IMR-90 (cell line): ENCODE results near the gene RIPPLY3. TPM values are rescaled to one million over a fixed set of nuclear protein-coding genes. Genes with fewer than 3 reads are reported as not detected.

Experiments
- ATAC-seq: fragments of 200-7000 bp; cut with Tn5 transposase; 2 replicates; pipeline ENCODE4 v1.9.1; 2020; ENCODE audit warnings: low read depth, mild to moderate bottlenecking, moderate library complexity
- BruUV-seq: library from RNA; stranded (reverse); fragments of 400-500 nt; replicated peaks from 2 replicates; lab custom pipeline; 2021; lab: Mats Ljungman, UMichigan
- CTCF ChIA-PET: fragments of 300-600 bp; formaldehyde crosslinking; extraction: SDS; loops from one replicate; lab custom pipeline; 2021; ENCODE audit warnings: antibody characterized with exemption; lab: Yijun Ruan, JAX
- POLR2A ChIA-PET: fragments of 300-600 bp; sonication (Branson Sonifier 250); formaldehyde crosslinking; loops from one replicate; lab custom pipeline; 2022; ENCODE audit warnings: antibody characterized with exemption; ENCODE audit not compliant: unreplicated experiment; lab: Charles Lee
- DNase-seq: peaks from one replicate; pipeline ENCODE4 v3.0.0; 2013
- H2AFZ ChIP-seq: replicated peaks from 2 replicates; pipeline ENCODE3; 2013; ENCODE audit warnings: low read length, mild to moderate bottlenecking; ENCODE audit not compliant: poor library complexity
- H2AK5ac ChIP-seq: 2 replicates; pipeline ENCODE4 v1.6.1; 2013; ENCODE audit warnings: low read depth, low read length, inconsistent platforms
- H2AK9ac ChIP-seq: replicated peaks from 2 replicates; pipeline ENCODE3; 2013; ENCODE audit warnings: mild to moderate bottlenecking, low read depth, low read length, moderate library complexity; ENCODE audit not compliant: poor library complexity
- H2BK120ac ChIP-seq: 2 replicates; pipeline ENCODE4 v1.6.1; 2013; ENCODE audit warnings: low read depth, low read length, inconsistent platforms
- H2BK15ac ChIP-seq: 3 replicates; pipeline ENCODE4 v1.6.1; 2013; ENCODE audit warnings: low read depth, low read length, inconsistent platforms
- H2BK20ac ChIP-seq: 2 replicates; pipeline ENCODE4 v1.6.1; 2013; ENCODE audit warnings: low read depth, mild to moderate bottlenecking, inconsistent platforms, low read length, moderate library complexity
- H2BK5ac ChIP-seq: 2 replicates; pipeline ENCODE4 v1.6.1; 2013; ENCODE audit warnings: mild to moderate bottlenecking, low read depth, low read length, inconsistent platforms; ENCODE audit not compliant: poor library complexity, severe bottlenecking
- H3K14ac ChIP-seq: replicated peaks from 2 replicates; pipeline ENCODE4 v1.6.1; 2013; ENCODE audit warnings: low read depth, low read length, inconsistent platforms
- H3K18ac ChIP-seq: 2 replicates; pipeline ENCODE4 v1.6.1; 2013; ENCODE audit warnings: low read depth, low read length, control low read depth
- H3K23ac ChIP-seq: 2 replicates; pipeline ENCODE4 v1.6.1; 2013; ENCODE audit warnings: low read depth, low read length, inconsistent platforms
- H3K27ac ChIP-seq: 2 replicates; pipeline ENCODE4 v1.5.1; 2013; ENCODE audit warnings: mild to moderate bottlenecking, control low read depth, low read length; ENCODE audit not compliant: insufficient read depth
- H3K27me3 ChIP-seq: 2 replicates; pipeline ENCODE4 v1.6.1; 2013; ENCODE audit warnings: low read length; ENCODE audit not compliant: control insufficient read depth, insufficient read depth
- H3K36me3 ChIP-seq: 2 replicates; pipeline ENCODE4 v1.6.1; 2013; ENCODE audit warnings: low read length, mixed read lengths; ENCODE audit not compliant: control insufficient read depth, insufficient read depth
- H3K4ac ChIP-seq: 2 replicates; pipeline ENCODE4 v1.6.1; 2013; ENCODE audit warnings: low read depth, low read length, inconsistent platforms
- H3K4me1 ChIP-seq: 2 replicates; pipeline ENCODE4 v1.6.1; 2013; ENCODE audit warnings: low read length, mixed read lengths; ENCODE audit not compliant: control insufficient read depth, insufficient read depth
- H3K4me2 ChIP-seq: 2 replicates; pipeline ENCODE4 v1.6.1; 2013; ENCODE audit warnings: low read depth, mild to moderate bottlenecking, control low read depth, low read length, moderate library complexity
- H3K4me3 ChIP-seq: 2 replicates; pipeline ENCODE4 v1.5.1; 2013; ENCODE audit warnings: low read depth, mild to moderate bottlenecking, control low read depth, low read length, moderate library complexity; ENCODE audit not compliant: insufficient read depth
- H3K56ac ChIP-seq: 2 replicates; pipeline ENCODE4 v1.6.1; 2013; ENCODE audit warnings: low read length, inconsistent platforms; ENCODE audit not compliant: insufficient read depth; ENCODE audit errors: extremely low read depth
- H3K79me1 ChIP-seq, 2 experiments: 2 replicates each; pipeline ENCODE4 v1.6.1; 2013; ENCODE audit warnings: low read length in 2 of 2, inconsistent platforms in 1 of 2, low read depth in 1 of 2
- H3K9ac ChIP-seq: 2 replicates; pipeline ENCODE4 v1.6.1; 2013; ENCODE audit warnings: low read depth, low read length, control low read depth
- H3K9me1 ChIP-seq: 2 replicates; pipeline ENCODE4 v1.6.1; 2013; ENCODE audit warnings: low read length, inconsistent platforms; ENCODE audit not compliant: insufficient read depth
- H3K9me3 ChIP-seq: 2 replicates; pipeline ENCODE4 v1.6.1; 2013; ENCODE audit warnings: low read length; ENCODE audit not compliant: control insufficient read depth, insufficient read depth
- H4K20me1 ChIP-seq: 2 replicates; pipeline ENCODE4 v1.6.1; 2013; ENCODE audit warnings: low read length, inconsistent platforms; ENCODE audit not compliant: insufficient read depth
- H4K5ac ChIP-seq: 2 replicates; pipeline ENCODE4 v1.6.1; 2013; ENCODE audit warnings: mild to moderate bottlenecking, low read depth, low read length, control low read depth
- H4K8ac ChIP-seq, 2 experiments: 2 replicates each; pipeline ENCODE4 v1.6.1; 2013; ENCODE audit warnings: low read depth in 2 of 2, low read length in 2 of 2, control low read depth in 1 of 2, inconsistent platforms in 1 of 2
- H4K91ac ChIP-seq: 2 replicates; pipeline ENCODE4 v1.6.1; 2013; ENCODE audit warnings: low read depth, low read length, inconsistent platforms; ENCODE audit not compliant: insufficient read depth
- BHLHE40 ChIP-seq: fragments of 150-350 bp; IDR thresholded peaks from 2 replicates; pipeline ENCODE4 v1.6.1; 2016; ENCODE audit warnings: mild to moderate bottlenecking, low read depth, low read length
- CEBPB ChIP-seq: IDR thresholded peaks from 2 replicates; pipeline ENCODE4 v1.6.1; 2012; ENCODE audit warnings: low read depth, low read length, improper control_type of control experiment
- CHD1 ChIP-seq: IDR thresholded peaks from 2 replicates; pipeline ENCODE4 v1.6.1; 2012; ENCODE audit warnings: low read depth, low read length, improper control_type of control experiment
- CTCF ChIP-seq: conservative IDR thresholded peaks from 2 replicates; pipeline ENCODE4 v1.5.1; 2012; ENCODE audit warnings: mild to moderate bottlenecking, low read depth, low read length, improper control_type of control experiment
- ELK1 ChIP-seq: fragments of 150-350 bp; IDR thresholded peaks from 2 replicates; pipeline ENCODE4 v1.6.1; 2016; ENCODE audit warnings: low read depth, mild to moderate bottlenecking, low read length, moderate library complexity, borderline replicate concordance
- FOS ChIP-seq: fragments of 150-350 bp; IDR thresholded peaks from 2 replicates; pipeline ENCODE4 v1.6.1; 2016; ENCODE audit warnings: low read depth, low read length
- MAFK ChIP-seq: IDR thresholded peaks from 2 replicates; pipeline ENCODE4 v1.6.1; 2012; ENCODE audit warnings: low read depth, low read length, improper control_type of control experiment
- MAZ ChIP-seq: IDR thresholded peaks from 2 replicates; pipeline ENCODE4 v1.6.1; 2012; ENCODE audit warnings: low read depth, mild to moderate bottlenecking, low read length, improper control_type of control experiment, moderate library complexity, borderline replicate concordance
- MXI1 ChIP-seq: IDR thresholded peaks from 2 replicates; pipeline ENCODE4 v1.6.1; 2012; ENCODE audit warnings: low read depth, mild to moderate bottlenecking, low read length, moderate library complexity, borderline replicate concordance
- NFE2L2 ChIP-seq: fragments of 150-350 bp; IDR thresholded peaks from 2 replicates; pipeline ENCODE4 v1.6.1; 2016; ENCODE audit warnings: low read depth, mild to moderate bottlenecking, low read length
- POLR2A ChIP-seq: IDR thresholded peaks from 2 replicates; pipeline ENCODE4 v1.6.1; 2012; ENCODE audit warnings: mild to moderate bottlenecking, low read depth, low read length
- RAD21 ChIP-seq: IDR thresholded peaks from 2 replicates; pipeline ENCODE4 v1.6.1; 2012; ENCODE audit warnings: low read length, improper control_type of control experiment
- RCOR1 ChIP-seq: IDR thresholded peaks from 2 replicates; pipeline ENCODE4 v1.6.1; 2012; ENCODE audit warnings: mild to moderate bottlenecking, low read length, improper control_type of control experiment; ENCODE audit not compliant: insufficient replicate concordance
- RFX5 ChIP-seq: IDR thresholded peaks from 2 replicates; pipeline ENCODE4 v1.8.0; 2012; ENCODE audit warnings: low read depth, mild to moderate bottlenecking, low read length, moderate library complexity
- SMC3 ChIP-seq: fragments of 150-350 bp; IDR thresholded peaks from 2 replicates; pipeline ENCODE4 v1.6.1; 2016; ENCODE audit warnings: low read depth, mild to moderate bottlenecking, antibody characterized with exemption, low read length, moderate library complexity
- USF2 ChIP-seq: fragments of 150-350 bp; IDR thresholded peaks from 2 replicates; pipeline ENCODE4 v1.6.1; 2017; ENCODE audit warnings: mild to moderate bottlenecking, antibody characterized with exemption, low read length, low read depth
- WGBS, 2 experiments: methylation state at CpG; one replicate each; pipeline versions ENCODE4 v1.1.5 to v1.1.7; 2013; ENCODE audit warnings: missing lambda C conversion rate in 2 of 2; ENCODE audit not compliant: insufficient read length in 1 of 2; ENCODE audit errors: extremely low coverage in 2 of 2; 5-methylcytosine and 5-hydroxymethylcytosine counted together
- dilution Hi-C: fragments of 300-500 bp; cut with HindIII; formaldehyde crosslinking; loops from one replicate; pipeline ENCODE4 v1.14.3; 2018; ENCODE audit warnings: low sequenced_read_pairs; ENCODE audit not compliant: unreplicated experiment
- in situ Hi-C: fragments of 300-500 bp; cut with MboI; formaldehyde crosslinking; loops from 3 replicates; pipeline ENCODE4 v1.14.3; 2019; ENCODE audit warnings: low sequenced_read_pairs, inconsistent platforms, mixed read lengths
- intact Hi-C: fragments of 100-400 bp; cut with micrococcal nuclease; formaldehyde crosslinking; loops from 2 replicates; pipeline ENCODE4 v1.10.0; 2022
- polyA plus RNA-seq, 3 experiments: library from polyadenylated mRNA; depleted of rRNA; stranded (reverse); fragments of >200 nt; gene quantifications; 2 replicates each; pipeline ENCODE4 v1.2.3, GENCODE V29; 2012; ENCODE audit warnings: low replicate concordance in 1 of 3
- total RNA-seq: library from RNA; depleted of rRNA; stranded (reverse); fragments of >200 nt; gene quantifications from 2 replicates; pipeline ENCODE4 v1.2.3, GENCODE V29; 2012

Gene RIPPLY3
- total and polyA plus RNA-seq, 2 of the 4 experiments (the other 2 are of a cell fraction), result 0.10 TPM; not detected in 1

- Histone ChIP-seq H2BK120ac (no peak overlapping the region), H2BK5ac (no peak overlapping the region), H3K9me3 (no peaks in the 10 kb centered on the region), H2BK15ac (no peak overlapping the region), H2AFZ (no peak overlapping the region), H3K4me3 (no peak overlapping the region), H3K4me1 (no peaks in the 10 kb centered on the region), H3K27me3 (peaks cover 5% of the 10 kb centered on the region), H4K5ac (no peak overlapping the region), H4K91ac (no peak overlapping the region), H4K8ac (no peak overlapping the region), H3K9ac (no peak overlapping the region), H2AK9ac (no peak overlapping the region), H3K4me2 (no peak overlapping the region), H3K27ac (no peak overlapping the region), H2AK5ac (no peak overlapping the region), H3K18ac (no peak overlapping the region), H3K36me3 (no peaks in the 10 kb centered on the region), H3K23ac (no peak overlapping the region), H3K79me1 (no peaks in the 10 kb centered on the region), H3K4ac (no peak overlapping the region), H2BK20ac (no peak overlapping the region), H4K20me1 (no peaks in the 10 kb centered on the region), H3K14ac (no peak overlapping the region), H3K9me1 (no peaks in the 10 kb centered on the region), H3K56ac (no peak overlapping the region)
- DNase-seq, result no peak
- no peak for TF ChIP-seq SMC3
- no peak for TF ChIP-seq RAD21
- no peak for TF ChIP-seq BHLHE40
- TF ChIP-seq RCOR1, result no peak
- TF ChIP-seq MAFK, result no peak
- no peak for TF ChIP-seq CHD1
- no peak for TF ChIP-seq USF2
- TF ChIP-seq MXI1, result no peak
- TF ChIP-seq CEBPB, result no peak
- TF ChIP-seq ELK1, result no peak
- no peak for TF ChIP-seq RFX5
- TF ChIP-seq POLR2A, result no peak
- TF ChIP-seq FOS, result no peak
- TF ChIP-seq MAZ, result no peak
- TF ChIP-seq NFE2L2, result no peak
- TF ChIP-seq CTCF, result no peak
- in situ Hi-C loops (no loop called here), dilution Hi-C loops (no loop called here), intact Hi-C loops (no loop called here)
- WGBS, 2 experiments, result 67% methylated on average over 3 of the region's 6 CpGs; no CpG with 5 or more reads in 1 of the 2 experiments
- BruUV-seq, result no TSS peak
- CTCF ChIA-PET, result interaction anchor here (0.5 to 0.7 kb wide), 2 partner anchors 19 to 31 kb away, joined by 3 read pairs; no protein-coding TSS in a partner anchor
- ATAC-seq, result no peak
- POLR2A ChIA-PET, result no interaction called here
Measured at GRCh38 chr21:37045149-37045548, 38.6 kb downstream of the RIPPLY3 start.
